HG02885 (cell line): ENCODE results near the gene IL2RG.
A peak's percentile ranks its signal among the peaks of the same experiment; 100 is the strongest.

Experiments used
- ATAC-seq: cut with Tn5 transposase; IDR thresholded peaks from one replicate; pipeline ENCODE4 v1.9.1; 2021; ENCODE audit warnings: mild to moderate bottlenecking; ENCODE audit not compliant: unreplicated experiment, poor library complexity

The IL2RG gene

DNA sequence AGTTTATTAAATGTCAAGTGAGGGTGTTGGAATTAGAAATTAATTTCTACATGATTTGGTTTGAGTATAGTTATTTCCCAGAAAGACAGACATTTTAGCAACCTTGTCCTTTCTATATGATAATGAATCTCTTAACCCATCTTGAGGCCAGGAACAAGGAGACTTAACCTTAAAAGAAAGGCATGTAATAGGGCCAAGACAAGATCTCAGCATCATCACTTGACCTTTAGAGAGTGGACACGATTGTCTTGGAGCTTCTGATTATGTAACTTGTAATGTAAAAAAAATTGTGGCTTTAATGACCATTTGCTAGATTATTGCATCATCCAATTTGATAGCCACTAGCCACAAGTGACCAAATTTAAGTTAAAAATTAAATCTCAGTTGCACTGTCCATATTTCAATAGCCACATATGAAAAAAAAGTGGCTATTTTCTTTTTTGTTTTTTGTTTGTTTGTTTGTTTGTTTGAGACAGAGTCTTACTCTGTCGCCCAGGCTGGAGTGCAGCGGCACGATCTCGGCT, 29.2 kb downstream of the IL2RG start:
- no peak for ATAC-seq

DNA sequence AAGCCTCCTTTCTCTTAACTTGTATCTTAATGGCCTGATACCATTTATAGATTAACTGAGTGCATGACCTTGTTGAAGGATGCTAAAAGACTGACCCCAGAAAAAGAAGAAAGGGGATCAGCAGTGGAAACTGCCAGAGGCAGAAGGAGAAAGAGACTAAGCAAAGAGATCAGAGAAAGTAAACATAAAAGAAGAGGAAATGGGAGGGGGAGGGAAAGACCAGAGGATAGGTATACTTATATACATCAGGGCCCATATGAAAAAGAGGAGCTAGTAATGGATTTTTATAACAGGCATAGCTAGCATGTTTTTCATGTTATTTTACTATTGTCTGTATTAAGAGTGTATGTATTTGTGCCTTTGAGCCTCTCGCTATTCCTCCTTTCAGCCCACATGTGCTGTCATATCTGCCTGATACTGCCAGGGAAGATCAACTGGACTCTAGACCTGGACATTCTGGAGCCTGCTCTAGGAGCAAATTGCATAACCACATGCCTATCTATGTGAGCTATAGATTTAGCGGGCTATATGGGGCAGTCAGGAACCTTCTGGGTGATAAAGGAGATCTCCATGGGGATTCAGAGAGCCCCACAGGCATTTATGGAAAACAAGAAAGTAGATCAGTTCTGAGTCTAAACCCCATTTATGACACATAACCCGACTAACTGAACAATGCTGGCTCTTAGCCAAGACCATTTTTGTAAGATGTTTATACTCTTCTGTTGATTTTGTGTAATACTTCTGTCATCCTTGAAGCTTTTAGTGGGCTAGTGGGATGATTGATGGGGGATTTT, 29.9 kb downstream of the IL2RG start:
- no peak for ATAC-seq

DNA sequence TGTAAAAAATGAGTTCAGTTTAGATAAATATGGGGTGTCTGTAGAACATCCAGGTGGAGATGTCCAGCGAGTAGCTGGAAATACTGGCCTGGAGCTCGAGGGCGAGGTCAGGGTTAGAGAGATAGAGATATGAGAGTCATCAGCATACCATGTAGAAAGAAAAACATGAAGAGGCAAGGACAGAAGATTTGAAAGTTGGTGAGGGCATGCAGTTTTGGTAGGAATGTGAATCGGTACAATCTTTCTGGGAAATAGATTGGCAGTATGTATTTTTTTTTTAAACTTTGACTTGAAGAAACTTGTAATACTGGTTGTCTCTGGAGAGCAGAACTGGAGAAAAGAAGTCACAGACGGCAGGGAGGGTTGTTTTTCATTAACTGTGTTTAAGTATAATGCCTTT, 40.8 kb downstream of the IL2RG start:
- no peak for ATAC-seq

DNA sequence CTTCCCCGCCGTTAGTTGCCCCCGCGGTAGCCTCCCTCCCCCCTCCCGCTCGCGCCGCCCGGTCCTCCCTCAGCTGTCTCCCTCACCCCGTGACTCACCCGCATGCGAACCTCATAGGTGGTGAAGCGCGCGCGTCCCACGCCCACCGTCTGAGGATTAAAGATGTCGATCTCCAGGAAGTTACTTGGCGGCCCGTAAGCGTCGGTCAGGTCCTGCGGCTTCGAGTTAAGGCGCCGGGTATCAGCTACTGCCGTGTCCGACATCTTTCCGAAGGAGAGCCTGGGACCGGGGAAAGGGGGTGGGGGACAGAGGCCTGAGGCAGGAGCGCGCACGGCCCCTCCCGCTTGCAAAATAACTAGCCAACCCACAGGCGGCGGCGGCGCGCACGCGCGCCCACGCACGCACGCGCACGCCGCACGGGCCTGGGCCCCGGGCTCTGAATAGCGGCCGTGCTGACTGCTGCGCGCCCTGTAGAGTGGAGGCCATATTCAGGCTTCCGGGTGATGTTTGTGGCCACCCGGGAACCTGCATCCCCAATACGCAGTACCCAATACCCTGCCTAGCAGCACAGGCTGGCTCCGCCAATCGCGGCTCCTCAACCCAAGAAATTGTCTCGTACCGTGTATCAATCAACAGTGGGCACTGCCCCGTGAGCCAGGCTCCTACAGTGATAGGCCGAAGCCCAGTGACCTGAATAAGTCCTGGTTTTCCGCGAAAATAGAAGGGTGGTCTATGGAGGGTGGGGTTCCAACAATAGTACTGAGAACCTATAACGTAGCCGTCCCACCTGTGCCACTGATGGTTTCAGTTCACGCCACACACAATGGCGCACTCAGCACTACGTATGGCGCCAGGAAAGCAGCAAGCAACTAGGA, 43.1 kb downstream of the IL2RG start, which contains the start of gene SNX12:
SNX12 (minus strand) TSS at position 291 of the 875 bp plus-strand sequence; CDS start at position 263, 28 bp downstream.
- peak; percentile 91 for ATAC-seq

DNA sequence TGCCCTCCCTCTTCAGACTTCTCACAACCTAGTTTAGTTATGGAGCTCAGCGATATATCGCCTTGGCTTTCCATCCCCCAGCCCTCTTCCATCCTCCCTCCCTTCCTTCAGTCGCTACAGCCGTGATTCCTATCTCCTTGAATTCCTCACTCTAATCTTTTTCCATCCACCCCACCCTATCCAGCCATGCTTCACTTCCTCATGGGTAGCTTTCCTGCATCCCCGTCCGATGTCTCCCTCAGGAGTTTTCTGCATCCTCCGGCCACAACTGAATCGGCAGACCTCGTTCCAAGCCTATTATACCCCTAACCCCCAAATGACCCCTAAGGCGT, 43.7 kb downstream of the IL2RG start:
- no peak for ATAC-seq

DNA sequence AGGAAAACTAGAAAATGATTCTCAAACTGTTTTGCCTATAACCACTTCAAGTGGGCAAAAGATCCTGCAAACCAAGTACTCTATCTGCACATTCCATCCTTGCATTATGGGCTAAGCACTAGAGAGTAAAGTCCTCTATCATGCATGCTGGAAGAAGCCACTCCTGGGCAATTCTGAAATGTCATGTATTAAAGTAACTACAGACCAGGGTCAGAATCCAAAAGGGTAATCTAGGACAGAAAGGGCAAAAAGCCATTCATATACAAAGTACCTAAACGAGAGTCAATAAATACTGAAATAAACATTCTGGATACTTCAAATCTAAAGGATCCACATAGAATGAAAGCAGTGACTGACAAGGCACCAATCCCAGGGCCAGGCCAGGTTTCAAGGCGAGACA, 44.3 kb downstream of the IL2RG start:
- ATAC-seq: no peak

DNA sequence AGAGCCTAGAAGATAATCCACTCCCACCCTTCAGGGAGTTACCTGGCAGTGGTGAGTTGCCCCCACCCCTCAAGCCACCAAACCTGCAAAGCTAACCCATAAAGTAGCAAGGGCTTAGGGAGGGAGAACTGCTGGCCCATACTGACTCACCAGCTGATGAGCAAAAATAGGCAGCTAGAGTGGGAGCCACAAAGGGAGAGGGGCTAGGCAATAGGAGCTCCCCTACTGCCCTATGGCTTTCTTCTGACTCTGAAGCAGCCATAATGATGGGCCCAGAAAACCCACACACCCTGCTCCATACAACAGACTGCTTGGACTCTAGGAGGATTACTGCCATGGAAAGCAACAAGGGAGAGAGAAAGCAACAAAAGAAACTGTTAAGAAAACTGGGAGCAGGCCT, 51.2 kb downstream of the IL2RG start:
- no peak for ATAC-seq

DNA sequence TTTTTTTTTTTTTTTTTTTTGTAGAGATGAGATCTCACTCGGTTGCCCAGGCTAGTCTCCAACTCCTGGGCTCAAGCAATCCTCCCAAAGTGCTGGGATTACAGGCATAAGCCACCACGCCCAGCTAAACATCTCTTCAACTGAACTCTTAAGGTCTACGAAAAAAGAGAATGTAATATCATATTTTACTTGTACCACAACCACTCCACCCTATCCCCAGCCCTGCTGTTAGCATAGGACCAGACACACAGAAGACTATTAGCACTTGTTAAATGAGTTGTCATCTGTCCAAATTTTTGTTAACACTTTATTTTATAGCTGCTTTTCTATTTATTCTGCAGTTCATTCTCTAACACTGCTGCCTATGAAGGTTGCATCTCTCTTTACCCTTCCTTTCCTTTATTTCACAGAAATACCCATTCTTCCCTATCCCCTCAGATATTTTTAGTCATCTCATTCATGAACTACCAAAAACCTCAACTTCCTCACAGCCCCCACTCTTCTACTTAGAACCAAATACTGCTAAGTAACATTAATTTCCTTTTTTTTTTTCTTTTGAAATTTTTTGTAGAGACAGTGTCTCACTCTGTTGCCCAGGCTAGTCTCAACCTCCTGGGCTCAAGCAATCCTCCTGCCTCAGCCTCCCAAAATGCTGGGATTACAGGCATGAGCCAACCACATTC, 53.4 kb downstream of the IL2RG start:
- ATAC-seq: no peak
